ENCODE data around the gene LAIR2.
A peak's percentile ranks its signal among the peaks of the same experiment; 100 is the strongest.
"Not testable (repeated sequence)": the region's sequence is repeated elsewhere in the genome, so short reads cannot be mapped to it uniquely, and the experiment has no call there.

LAIR2 gene

GRCh38 chr19:54464044-54464629 lies 38.5 kb upstream of the LAIR2 start:
- FAIRE-seq (peak; percentile 99), DNase-seq (ENCODE audit: insufficient read length, low spot score) (peak; percentile 77)

GRCh38 chr19:54464630-54465425 lies 37.8 kb upstream of the LAIR2 start:
- DNase-seq (ENCODE audit: insufficient read length, low spot score) (peak; percentile 98), FAIRE-seq (no peak)

GRCh38 chr19:54465426-54466109 lies 37.1 kb upstream of the LAIR2 start:
- FAIRE-seq, result no peak
- no peak for DNase-seq (ENCODE audit: insufficient read length, low spot score)

GRCh38 chr19:54466110-54466480 lies 36.5 kb upstream of the LAIR2 start:
- not testable (repeated sequence) for DNase-seq (ENCODE audit: insufficient read length, low spot score); FAIRE-seq

GRCh38 chr19:54469496-54469934 lies 33.1 kb upstream of the LAIR2 start:
- FAIRE-seq (no peak), DNase-seq (ENCODE audit: insufficient read length, low spot score) (no peak)

GRCh38 chr19:54470276-54470887 lies 32.2 kb upstream of the LAIR2 start:
- no peak for FAIRE-seq
- DNase-seq (ENCODE audit: insufficient read length, low spot score), result no peak

- DNase-seq (ENCODE audit: insufficient read length, low spot score) (no peak), FAIRE-seq (no peak)
Observed at GRCh38 chr19:54470991-54471782, 31.4 kb upstream of the LAIR2 start.

GRCh38 chr19:54473071-54473891 lies 29.4 kb upstream of the LAIR2 start, which contains the start of gene CDC42EP5:
Gene CDC42EP5 (minus strand): TSS chr19:54473296. CDS start chr19:54465547, 7,749 bp downstream.
- DNase-seq (ENCODE audit: insufficient read length, low spot score) (no peak), FAIRE-seq (no peak)

- no peak for FAIRE-seq
- DNase-seq (ENCODE audit: insufficient read length, low spot score), result no peak
Observed at GRCh38 chr19:54473892-54474372, 28.7 kb upstream of the LAIR2 start.

- DNase-seq (ENCODE audit: insufficient read length, low spot score) (no peak), FAIRE-seq (no peak)
Observed at GRCh38 chr19:54475706-54476105, 26.9 kb upstream of the LAIR2 start.

- no peak for DNase-seq (ENCODE audit: insufficient read length, low spot score)
- FAIRE-seq, result no peak
Observed at GRCh38 chr19:54477650-54478049, 25.0 kb upstream of the LAIR2 start.

- peak; percentile 77 for FAIRE-seq
- DNase-seq (ENCODE audit: insufficient read length, low spot score), result no peak
Observed at GRCh38 chr19:54478677-54479266, 23.9 kb upstream of the LAIR2 start.

- no peak for FAIRE-seq
Observed at GRCh38 chr19:54480051-54480450, 22.6 kb upstream of the LAIR2 start.

GRCh38 chr19:54481326-54481930 lies 21.2 kb upstream of the LAIR2 start:
- FAIRE-seq (peak; percentile 86), DNase-seq (ENCODE audit: insufficient read length, low spot score) (no peak)

More at GRCh38 chr19:54480051-54480450, 22.6 kb upstream of the LAIR2 start:
- DNase-seq (ENCODE audit: insufficient read length, low spot score), result no peak

- FAIRE-seq, result no peak
- DNase-seq (ENCODE audit: insufficient read length, low spot score), result no peak
Observed at GRCh38 chr19:54482889-54483288, 19.7 kb upstream of the LAIR2 start.

- FAIRE-seq (no peak), DNase-seq (ENCODE audit: insufficient read length, low spot score) (no peak)
Observed at GRCh38 chr19:54484451-54484850, 18.2 kb upstream of the LAIR2 start.

GRCh38 chr19:54485851-54486250 lies 16.8 kb upstream of the LAIR2 start:
- no peak for FAIRE-seq

GRCh38 chr19:54489341-54489740 lies 13.3 kb upstream of the LAIR2 start:
- DNase-seq (ENCODE audit: insufficient read length, low spot score) (no peak), FAIRE-seq (no peak)

More at GRCh38 chr19:54485851-54486250, 16.8 kb upstream of the LAIR2 start:
- DNase-seq (ENCODE audit: insufficient read length, low spot score), result no peak

Data from GM19239 (cell line).